Panc1 (cell line): ENCODE data around the gene WDR7. TPM values are rescaled to one million over a fixed set of nuclear protein-coding genes. Genes with fewer than 3 reads are reported as not detected.

Experiments used
- ATAC-seq: fragments of 200-7000 bp; cut with Tn5 transposase; 2 replicates; pipeline ENCODE4 v1.9.1; 2020; ENCODE audit warnings: mild to moderate bottlenecking, moderate library complexity
- BruUV-seq: library from RNA; stranded (reverse); fragments of 400-500 nt; replicated peaks from 2 replicates; lab custom pipeline; 2021; lab: Mats Ljungman, UMichigan
- CTCF ChIA-PET: fragments of 300-600 bp; sonication (Branson Sonifier 250); formaldehyde crosslinking; loops from one replicate; lab custom pipeline; 2022; ENCODE audit warnings: antibody characterized with exemption; lab: Charles Lee
- POLR2A ChIA-PET: fragments of 300-600 bp; sonication (Branson Sonifier 250); formaldehyde crosslinking; loops from one replicate; lab custom pipeline; 2022; ENCODE audit warnings: antibody characterized with exemption; lab: Charles Lee
- DNase-seq: peaks from one replicate; pipeline ENCODE4 v3.0.0-alpha.2; 2010; ENCODE audit warnings: low read depth, low spot score
- H3K27ac ChIP-seq: 2 replicates; pipeline ENCODE4 v1.5.1; 2011; ENCODE audit warnings: mild to moderate bottlenecking, low read length, inconsistent platforms
- H3K27me3 ChIP-seq: fragments of 200-500 bp; sonication (Bioruptor generic); 2 replicates; pipeline ENCODE4 v1.6.0; 2014; ENCODE audit warnings: low read length, inconsistent platforms; ENCODE audit not compliant: control insufficient read depth, insufficient read depth
- H3K36me3 ChIP-seq: fragments of 200-500 bp; sonication (Bioruptor generic); 2 replicates; pipeline ENCODE4 v1.5.1; 2014; ENCODE audit warnings: inconsistent platforms, mild to moderate bottlenecking, low read length, moderate library complexity; ENCODE audit not compliant: control insufficient read depth, insufficient read depth
- H3K4me1 ChIP-seq: 2 replicates; pipeline ENCODE4 v1.5.1; 2011; ENCODE audit warnings: inconsistent platforms, mild to moderate bottlenecking, low read length, moderate library complexity; ENCODE audit not compliant: control insufficient read depth, insufficient read depth
- H3K4me3 ChIP-seq, 2 experiments: 2 replicates each; pipeline ENCODE4 v1.5.1; 2011 to 2012; ENCODE audit warnings: low read depth in 2 of 2, low read length in 2 of 2, mild to moderate bottlenecking in 2 of 2, inconsistent platforms in 1 of 2, moderate library complexity in 1 of 2
- H3K9me3 ChIP-seq: fragments of 200-500 bp; sonication (Bioruptor generic); 2 replicates; pipeline ENCODE4 v1.5.1; 2014; ENCODE audit warnings: low read depth, mild to moderate bottlenecking, inconsistent platforms, low read length, moderate library complexity; ENCODE audit not compliant: control insufficient read depth, insufficient read depth
- POLR2AphosphoS5 ChIP-seq: IDR thresholded peaks from 2 replicates; pipeline ENCODE4 v1.6.1; 2012; ENCODE audit warnings: mild to moderate bottlenecking, low read depth, low read length, moderate library complexity
- SIN3A ChIP-seq: IDR thresholded peaks from 2 replicates; pipeline ENCODE4 v1.6.1; 2012; ENCODE audit warnings: low read depth, mild to moderate bottlenecking, low read length, moderate library complexity, borderline replicate concordance; ENCODE audit not compliant: insufficient read depth
- TCF7L2 ChIP-seq: IDR thresholded peaks from 2 replicates; pipeline ENCODE4 v1.6.1; 2011; ENCODE audit warnings: mild to moderate bottlenecking, low read depth, low read length, inconsistent platforms
- in situ Hi-C: cut with HindIII; loops from 2 replicates; pipeline ENCODE4 v1.10.0; 2016; ENCODE audit warnings: low sequenced_read_pairs, low pct_unique_long_range_greater_than_20kb
- intact Hi-C: fragments of 100-400 bp; cut with micrococcal nuclease; formaldehyde crosslinking; loops from one replicate; pipeline ENCODE4 v1.10.0; 2022; ENCODE audit not compliant: unreplicated experiment
- total RNA-seq: library from RNA; stranded (reverse); gene quantifications from one replicate; pipeline ENCODE4 v1.2.1, GENCODE V29; 2021; ENCODE audit not compliant: unreplicated experiment
- TF ChIP-seq, protein P1 (sequence below), 2 experiments: IDR thresholded peaks; 2 replicates each; pipeline ENCODE4 v1.6.1; 2011 to 2012; ENCODE audit warnings: low read depth in 2 of 2, control low read depth in 1 of 2, low read length in 1 of 2, mild to moderate bottlenecking in 1 of 2, moderate library complexity in 1 of 2; ENCODE audit not compliant: insufficient read depth in 1 of 2
- TF ChIP-seq, protein P2 (sequence below): fragments of 450-650 bp; IDR thresholded peaks from 2 replicates; pipeline ENCODE4 v1.5.1; 2017; ENCODE audit warnings: mild to moderate bottlenecking

Gene WDR7
- total RNA-seq, 1 experiment from 2014 or later = 12.3 TPM

DNA sequence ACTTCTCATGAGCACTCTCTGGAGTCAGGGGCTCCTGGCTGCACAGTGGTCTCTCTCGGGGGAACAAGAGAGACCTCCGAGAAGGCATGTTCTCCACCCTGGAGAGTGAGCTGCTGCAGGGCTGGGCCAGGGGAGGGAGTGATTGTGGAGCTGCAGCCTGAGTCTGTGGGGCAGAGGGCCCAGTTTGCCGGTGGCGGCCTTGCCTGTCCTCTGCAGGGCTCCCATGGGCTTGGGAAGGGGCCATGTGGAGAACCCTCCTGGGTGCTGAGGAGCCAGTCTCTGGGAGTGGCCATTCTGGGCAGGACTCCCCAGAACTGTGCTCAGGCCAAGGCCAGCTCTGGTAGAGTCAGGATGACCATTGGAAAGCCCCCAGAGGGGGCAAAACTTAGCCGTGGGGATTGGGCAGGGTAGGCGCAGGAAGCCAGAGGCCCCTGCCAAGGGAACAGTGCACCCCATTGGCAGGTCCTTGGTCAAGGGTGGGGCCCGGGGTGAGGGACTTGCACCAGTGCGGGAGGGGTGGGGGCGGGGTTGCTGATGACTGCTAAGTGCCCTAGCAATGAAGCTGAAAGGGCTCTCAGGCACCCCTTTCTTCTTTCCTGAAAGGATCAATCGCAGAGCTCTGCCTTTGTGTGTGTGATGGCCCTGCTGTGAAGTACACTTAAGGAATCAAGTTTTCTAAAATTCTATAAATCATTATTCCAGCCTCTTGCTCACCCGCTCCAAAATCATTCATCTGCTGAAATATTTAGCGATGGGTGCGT, 426.0 kb downstream of the WDR7 start:
- no peak overlapping the region for H3K27ac ChIP-seq
- TF ChIP-seq, protein P1, sequence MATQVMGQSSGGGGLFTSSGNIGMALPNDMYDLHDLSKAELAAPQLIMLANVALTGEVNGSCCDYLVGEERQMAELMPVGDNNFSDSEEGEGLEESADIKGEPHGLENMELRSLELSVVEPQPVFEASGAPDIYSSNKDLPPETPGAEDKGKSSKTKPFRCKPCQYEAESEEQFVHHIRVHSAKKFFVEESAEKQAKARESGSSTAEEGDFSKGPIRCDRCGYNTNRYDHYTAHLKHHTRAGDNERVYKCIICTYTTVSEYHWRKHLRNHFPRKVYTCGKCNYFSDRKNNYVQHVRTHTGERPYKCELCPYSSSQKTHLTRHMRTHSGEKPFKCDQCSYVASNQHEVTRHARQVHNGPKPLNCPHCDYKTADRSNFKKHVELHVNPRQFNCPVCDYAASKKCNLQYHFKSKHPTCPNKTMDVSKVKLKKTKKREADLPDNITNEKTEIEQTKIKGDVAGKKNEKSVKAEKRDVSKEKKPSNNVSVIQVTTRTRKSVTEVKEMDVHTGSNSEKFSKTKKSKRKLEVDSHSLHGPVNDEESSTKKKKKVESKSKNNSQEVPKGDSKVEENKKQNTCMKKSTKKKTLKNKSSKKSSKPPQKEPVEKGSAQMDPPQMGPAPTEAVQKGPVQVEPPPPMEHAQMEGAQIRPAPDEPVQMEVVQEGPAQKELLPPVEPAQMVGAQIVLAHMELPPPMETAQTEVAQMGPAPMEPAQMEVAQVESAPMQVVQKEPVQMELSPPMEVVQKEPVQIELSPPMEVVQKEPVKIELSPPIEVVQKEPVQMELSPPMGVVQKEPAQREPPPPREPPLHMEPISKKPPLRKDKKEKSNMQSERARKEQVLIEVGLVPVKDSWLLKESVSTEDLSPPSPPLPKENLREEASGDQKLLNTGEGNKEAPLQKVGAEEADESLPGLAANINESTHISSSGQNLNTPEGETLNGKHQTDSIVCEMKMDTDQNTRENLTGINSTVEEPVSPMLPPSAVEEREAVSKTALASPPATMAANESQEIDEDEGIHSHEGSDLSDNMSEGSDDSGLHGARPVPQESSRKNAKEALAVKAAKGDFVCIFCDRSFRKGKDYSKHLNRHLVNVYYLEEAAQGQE (IDR thresholded peaks at IDR 0.05; ENCODE audit: insufficient read depth in 1 of 2, low read depth in 2 of 2, low read length in 1 of 2) = no peak
- TF ChIP-seq, protein P2, sequence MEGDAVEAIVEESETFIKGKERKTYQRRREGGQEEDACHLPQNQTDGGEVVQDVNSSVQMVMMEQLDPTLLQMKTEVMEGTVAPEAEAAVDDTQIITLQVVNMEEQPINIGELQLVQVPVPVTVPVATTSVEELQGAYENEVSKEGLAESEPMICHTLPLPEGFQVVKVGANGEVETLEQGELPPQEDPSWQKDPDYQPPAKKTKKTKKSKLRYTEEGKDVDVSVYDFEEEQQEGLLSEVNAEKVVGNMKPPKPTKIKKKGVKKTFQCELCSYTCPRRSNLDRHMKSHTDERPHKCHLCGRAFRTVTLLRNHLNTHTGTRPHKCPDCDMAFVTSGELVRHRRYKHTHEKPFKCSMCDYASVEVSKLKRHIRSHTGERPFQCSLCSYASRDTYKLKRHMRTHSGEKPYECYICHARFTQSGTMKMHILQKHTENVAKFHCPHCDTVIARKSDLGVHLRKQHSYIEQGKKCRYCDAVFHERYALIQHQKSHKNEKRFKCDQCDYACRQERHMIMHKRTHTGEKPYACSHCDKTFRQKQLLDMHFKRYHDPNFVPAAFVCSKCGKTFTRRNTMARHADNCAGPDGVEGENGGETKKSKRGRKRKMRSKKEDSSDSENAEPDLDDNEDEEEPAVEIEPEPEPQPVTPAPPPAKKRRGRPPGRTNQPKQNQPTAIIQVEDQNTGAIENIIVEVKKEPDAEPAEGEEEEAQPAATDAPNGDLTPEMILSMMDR = no peak
- TF ChIP-seq POLR2AphosphoS5 (no peak), TCF7L2 (no peak), SIN3A (no peak)
- no TSS peak for BruUV-seq
- H3K27me3 ChIP-seq = no peaks in the 10 kb centered on the region
- intact Hi-C loops = no loop called here
- in situ Hi-C loops = no loop called here
- ATAC-seq = no peak
- no peak overlapping the region for H3K4me3 ChIP-seq
- no peak for DNase-seq
- no peaks in the 10 kb centered on the region for H3K4me1 ChIP-seq
- CTCF ChIA-PET = no interaction called here
- no peaks in the 10 kb centered on the region for H3K36me3 ChIP-seq
- H3K9me3 ChIP-seq = no peaks in the 10 kb centered on the region
- POLR2A ChIA-PET = no interaction called here

DNA sequence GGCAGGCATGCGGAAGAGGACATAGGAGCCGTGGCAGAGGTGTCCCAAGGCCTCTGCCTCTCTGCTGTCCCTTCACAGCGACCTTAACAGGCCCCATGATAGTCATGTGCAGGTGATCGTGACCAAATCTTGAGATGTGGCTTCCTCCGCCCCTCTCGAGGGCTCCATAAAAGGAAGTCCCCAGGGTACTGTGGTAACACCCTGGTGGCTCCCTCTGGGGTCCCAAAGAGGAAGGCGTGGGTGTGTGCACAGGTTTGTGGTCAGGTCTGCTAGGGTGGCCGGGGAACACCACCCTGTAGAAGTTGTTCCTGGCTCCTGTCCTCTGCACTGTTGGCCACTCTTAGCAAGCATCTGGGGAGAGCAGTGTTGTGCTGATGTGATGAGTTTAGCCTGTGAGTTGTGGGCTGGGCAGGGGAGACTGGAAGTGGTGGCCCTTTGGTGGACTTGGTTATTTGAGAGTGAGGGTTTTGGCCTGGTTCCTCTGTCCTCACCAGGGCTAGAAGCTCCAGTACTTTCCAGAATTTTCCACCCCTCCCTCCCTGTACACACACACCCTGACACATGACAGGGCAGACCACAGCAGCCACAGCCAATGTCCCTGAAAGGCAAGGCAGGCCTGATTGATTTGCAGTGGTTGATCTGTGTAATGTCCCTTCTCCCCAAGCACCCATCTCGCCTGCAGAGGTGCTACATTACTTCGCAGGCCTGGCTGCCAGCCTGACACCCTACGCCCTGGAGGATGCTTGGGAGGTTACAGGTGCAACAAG, 426.8 kb downstream of the WDR7 start:
- no peaks in the 10 kb centered on the region for H3K36me3 ChIP-seq
- H3K27ac ChIP-seq = no peak overlapping the region
- DNase-seq = no peak
- H3K27me3 ChIP-seq = no peaks in the 10 kb centered on the region
- in situ Hi-C loops (no loop called here), intact Hi-C loops (no loop called here)
- H3K4me1 ChIP-seq = no peaks in the 10 kb centered on the region
- no peak for ATAC-seq
- ChIA-PET POLR2A (interaction anchor here (0.7 kb wide), 1 partner anchor 1761 kb away, joined by 4 read pairs; no protein-coding TSS in a partner anchor), CTCF (no interaction called here)
- no peaks in the 10 kb centered on the region for H3K9me3 ChIP-seq
- TF ChIP-seq, protein P1 (IDR thresholded peaks at IDR 0.05; ENCODE audit: insufficient read depth in 1 of 2, low read depth in 2 of 2, low read length in 1 of 2) = no peak
- TF ChIP-seq SIN3A (no peak), POLR2AphosphoS5 (no peak), TCF7L2 (no peak)
- TF ChIP-seq, protein P2 = no peak
- no peak overlapping the region for H3K4me3 ChIP-seq
- no TSS peak for BruUV-seq
